CD4-positive, alpha-beta T cell (primary cell): ENCODE measurements around the gene ZXDC. TPM values are rescaled to one million over a fixed set of nuclear protein-coding genes. Genes with fewer than 3 reads are reported as not detected.

Source experiments
- ATAC-seq: fragments of 200-7000 bp; cut with Tn5 transposase; one replicate; pipeline ENCODE4 v1.10.0; 2022; ENCODE audit warnings: mild to moderate bottlenecking; ENCODE audit not compliant: poor library complexity
- CTCF ChIA-PET: fragments of 350-600 bp; sonication (Branson Sonifier 250); formaldehyde crosslinking; loops from one replicate; lab custom pipeline; 2021; ENCODE audit warnings: antibody characterized with exemption, inconsistent platforms; lab: Charles Lee
- POLR2A ChIA-PET: fragments of 350-600 bp; sonication (Branson Sonifier 250); formaldehyde crosslinking; loops from one replicate; lab custom pipeline; 2021; ENCODE audit warnings: antibody characterized with exemption, inconsistent platforms; lab: Charles Lee
- DNase-seq, 14 experiments: peaks; one replicate each; pipeline ENCODE4 v3.0.0-alpha.2; 2013 to 2020; ENCODE audit warnings: mixed read lengths in 2 of 14
- H3K27ac ChIP-seq, 2 donors: one replicate each; pipeline versions ENCODE4 v1.5.1 to v1.7.0; 2013; ENCODE audit warnings: low read length in 2 of 2, low read depth in 1 of 2, mild to moderate bottlenecking in 1 of 2
- H3K27me3 ChIP-seq, 2 experiments: 1 replicate in 1 of 2; 2 replicates in 1 of 2; pipeline versions ENCODE4 v1.6.1 to v1.7.0; 2013; ENCODE audit warnings: low read length in 2 of 2, control low read depth in 1 of 2, mild to moderate bottlenecking in 1 of 2, moderate library complexity in 1 of 2; ENCODE audit not compliant: insufficient read depth in 2 of 2, control insufficient read depth in 1 of 2
- H3K36me3 ChIP-seq: one replicate; pipeline ENCODE4 v1.6.1; 2013; ENCODE audit warnings: low read length, control low read depth; ENCODE audit not compliant: insufficient read depth
- H3K4me1 ChIP-seq: one replicate; pipeline ENCODE4 v1.6.1; 2013; ENCODE audit warnings: low read length, control low read depth; ENCODE audit not compliant: insufficient read depth
- H3K4me3 ChIP-seq: one replicate; pipeline ENCODE4 v1.5.1; 2013; ENCODE audit warnings: mild to moderate bottlenecking, low read length, moderate library complexity
- H3K9me3 ChIP-seq, 2 experiments: 1 replicate in 1 of 2; 2 replicates in 1 of 2; pipeline versions ENCODE4 v1.6.1 to v1.7.0; 2013; ENCODE audit warnings: low read length in 2 of 2, mild to moderate bottlenecking in 2 of 2, control low read depth in 1 of 2, moderate library complexity in 1 of 2; ENCODE audit not compliant: control insufficient read depth in 1 of 2, insufficient read depth in 1 of 2
- H3K27ac Mint-ChIP-seq: one replicate; pipeline ENCODE4 v1.8.0; 2020; ENCODE audit warnings: mixed read lengths
- H3K27me3 Mint-ChIP-seq: one replicate; pipeline ENCODE4 v1.8.0; 2021; ENCODE audit warnings: mixed read lengths
- H3K36me3 Mint-ChIP-seq: one replicate; pipeline ENCODE4 v1.8.0; 2021; ENCODE audit warnings: low read depth, mixed read lengths
- H3K4me1 Mint-ChIP-seq: one replicate; pipeline ENCODE4 v1.8.0; 2021; ENCODE audit warnings: low read depth, mixed read lengths
- H3K4me3 Mint-ChIP-seq: one replicate; pipeline ENCODE4 v1.8.0; 2020; ENCODE audit warnings: mild to moderate bottlenecking, mixed read lengths
- H3K9me3 Mint-ChIP-seq: one replicate; pipeline ENCODE4 v1.8.0; 2020; ENCODE audit warnings: mixed read lengths
- CTCF ChIP-seq: fragments of 200-600 bp; IDR thresholded peaks from one replicate; pipeline ENCODE4 v1.8.0; 2022; ENCODE audit warnings: antibody characterized with exemption, mild to moderate bottlenecking
- intact Hi-C, 2 experiments: fragments of 100-400 bp; cut with DNase I in 1 of 2; cut with micrococcal nuclease in 1 of 2; formaldehyde crosslinking; loops; one replicate each; pipeline versions ENCODE4 v1.15.1 to v1.9.0; 2023 to 2025; cut with DNase I, micrococcal nuclease
- total RNA-seq, 174 experiments: library from RNA in 2 of 174; stranded (reverse) in 2 of 174; gene quantifications; one replicate each; pipeline ENCODE4 v1.2.3 and lab custom pipeline; 2021 to 2026

Gene ZXDC
- total RNA-seq, 2 experiments from 2014 or later = 60.7 to 61.3 TPM

GRCh38 chr3:126450744-126451143 is 24.9 kb downstream of the ZXDC start:
- CTCF ChIA-PET = no interaction called here
- no peaks in the 10 kb centered on the region for H3K9me3 ChIP-seq

GRCh38 chr3:126450219-126450618 is 25.5 kb downstream of the ZXDC start:
- H3K9me3 Mint-ChIP-seq = no peaks in the 10 kb centered on the region
- Histone ChIP-seq H3K9me3 (no peaks in the 10 kb centered on the region), H3K36me3 (peaks cover 58% of the 10 kb centered on the region), H3K4me3 (no peak overlapping the region), H3K27ac (no peak overlapping the region), H3K27me3 (no peaks in the 10 kb centered on the region), H3K4me1 (no peaks in the 10 kb centered on the region)
- intact Hi-C loops = no loop called here
- H3K4me3 Mint-ChIP-seq = no peak overlapping the region
- TF ChIP-seq CTCF = no peak
- no peaks in the 10 kb centered on the region for H3K4me1 Mint-ChIP-seq
- H3K27me3 Mint-ChIP-seq = no peaks in the 10 kb centered on the region
- ChIA-PET POLR2A (no interaction called here), CTCF (no interaction called here)
- ATAC-seq = no peak
- H3K36me3 Mint-ChIP-seq = peaks cover 84% of the 10 kb centered on the region
- no peak overlapping the region for H3K27ac Mint-ChIP-seq
- no peak for DNase-seq

More at GRCh38 chr3:126450744-126451143, 24.9 kb downstream of the ZXDC start:
- Mint-ChIP-seq H3K27me3 (no peaks in the 10 kb centered on the region), H3K4me1 (no peaks in the 10 kb centered on the region), H3K9me3 (no peaks in the 10 kb centered on the region), H3K27ac (no peak overlapping the region), H3K36me3 (peaks cover 85% of the 10 kb centered on the region), H3K4me3 (no peak overlapping the region)
- intact Hi-C loops = no loop called here
- POLR2A ChIA-PET = no interaction called here
- H3K36me3 ChIP-seq = peaks cover 62% of the 10 kb centered on the region
- no peak for TF ChIP-seq CTCF
- H3K27me3 ChIP-seq = no peaks in the 10 kb centered on the region
- no peak overlapping the region for H3K4me3 ChIP-seq
- H3K27ac ChIP-seq = no peak overlapping the region
- ATAC-seq (no peak), DNase-seq (no peak)
- H3K4me1 ChIP-seq = no peaks in the 10 kb centered on the region

GRCh38 chr3:126449621-126450051 is 26.1 kb downstream of the ZXDC start:
- H3K4me1 Mint-ChIP-seq = no peaks in the 10 kb centered on the region
- Histone ChIP-seq H3K4me1 (no peaks in the 10 kb centered on the region), H3K27ac (no peak overlapping the region), H3K9me3 (no peaks in the 10 kb centered on the region), H3K4me3 (no peak overlapping the region), H3K27me3 (no peaks in the 10 kb centered on the region), H3K36me3 (peaks cover 54% of the 10 kb centered on the region)
- intact Hi-C loops = no loop called here
- H3K27me3 Mint-ChIP-seq = no peaks in the 10 kb centered on the region
- POLR2A ChIA-PET = no interaction called here
- H3K9me3 Mint-ChIP-seq = no peaks in the 10 kb centered on the region
- CTCF ChIA-PET = no interaction called here
- H3K27ac Mint-ChIP-seq = no peak overlapping the region
- no peak for TF ChIP-seq CTCF
- DNase-seq (no peak), ATAC-seq (no peak)
- no peak overlapping the region for H3K4me3 Mint-ChIP-seq
- H3K36me3 Mint-ChIP-seq = peaks cover 78% of the 10 kb centered on the region
